HCT116 (cell line): Measurements from ENCODE around the gene KCNK4. TPM values are rescaled to one million over a fixed set of nuclear protein-coding genes. Genes with fewer than 3 reads are reported as not detected.

Source experiments
- ATAC-seq: fragments of 200-7000 bp; cut with Tn5 transposase; 2 replicates; pipeline ENCODE4 v1.9.1; 2020; ENCODE audit warnings: mild to moderate bottlenecking, moderate library complexity
- BruUV-seq: library from RNA; stranded (reverse); fragments of 400-500 nt; replicated peaks from 2 replicates; lab custom pipeline; 2021; lab: Mats Ljungman, UMichigan
- CTCF ChIA-PET: fragments of 300-600 bp; sonication (Branson Sonifier 250); formaldehyde crosslinking; loops from one replicate; lab custom pipeline; 2021; ENCODE audit warnings: antibody characterized with exemption; lab: Charles Lee
- POLR2A ChIA-PET: fragments of 300-600, 350-600 bp; sonication (Branson Sonifier 250); formaldehyde crosslinking; loops from one replicate; lab custom pipeline; 2021; ENCODE audit warnings: antibody characterized with exemption; lab: Charles Lee
- RAD21 ChIA-PET, 2 experiments: fragments of 300-600 bp; sonication (Branson Sonifier 250); formaldehyde crosslinking; loops; one replicate each; lab custom pipeline; 2023; ENCODE audit warnings: low total read pairs in 2 of 2; ENCODE audit not compliant: uncharacterized antibody in 2 of 2, unreplicated experiment in 2 of 2, low non-redundant PET in 1 of 2; lab: Charles Lee
- DNase-seq: peaks from one replicate; pipeline ENCODE4 v3.0.0-alpha.2; 2010; ENCODE audit warnings: low read depth, low spot score
- H2AFZ ChIP-seq: fragments of 200-600 bp; shearing (Covaris generic), sonication (generic); 2 replicates; pipeline ENCODE4 v1.6.1; 2017; ENCODE audit warnings: low read depth, mixed run types, mixed read lengths, antibody characterized with exemption, low read length; ENCODE audit not compliant: poor library complexity, severe bottlenecking
- H3K27ac ChIP-seq: 2 replicates; pipeline ENCODE4 v1.5.1; 2012; ENCODE audit warnings: low read depth, low read length
- H3K27me3 ChIP-seq: fragments of 200-600 bp; sonication (generic); 2 replicates; pipeline ENCODE4 v1.6.1; 2016; ENCODE audit warnings: mixed run types, low read length, mixed read lengths; ENCODE audit not compliant: insufficient read depth
- H3K36me3 ChIP-seq, 2 experiments: fragments of 200-500 bp in 1 of 2; fragments of 200-600 bp in 1 of 2; sonication (Bioruptor generic) in 1 of 2; sonication (generic) in 1 of 2; 2 replicates each; pipeline versions ENCODE4 v1.5.1 to v1.6.1; 2014 to 2016; ENCODE audit warnings: low read length in 2 of 2, inconsistent platforms in 1 of 2, mixed read lengths in 1 of 2, mixed run types in 1 of 2; ENCODE audit not compliant: insufficient read depth in 2 of 2, control insufficient read depth in 1 of 2
- H3K4me1 ChIP-seq, 2 experiments: fragments of 200-600 bp in 1 of 2; sonication (generic) in 1 of 2; 2 replicates each; pipeline versions ENCODE4 v1.5.1 to v1.6.1; 2012 to 2017; ENCODE audit warnings: low read length in 2 of 2, inconsistent platforms in 1 of 2, mild to moderate bottlenecking in 1 of 2, mixed read lengths in 1 of 2, mixed run types in 1 of 2, moderate library complexity in 1 of 2; ENCODE audit not compliant: insufficient read depth in 2 of 2, control insufficient read depth in 1 of 2
- H3K4me2 ChIP-seq: fragments of 200-600 bp; sonication (generic); 2 replicates; pipeline ENCODE4 v1.6.1; 2017; ENCODE audit warnings: mixed run types, low read length, mixed read lengths
- H3K4me3 ChIP-seq, 2 experiments: fragments of 200-600 bp in 1 of 2; sonication (generic) in 1 of 2; replicated peaks in 1 of 2; 2 replicates each; pipeline ENCODE4 v1.5.1; 2011 to 2016; ENCODE audit warnings: low read length in 2 of 2, control low read depth in 1 of 2, low read depth in 1 of 2, mild to moderate bottlenecking in 1 of 2, mixed read lengths in 1 of 2, mixed run types in 1 of 2
- H3K79me2 ChIP-seq: fragments of 200-600 bp; sonication (generic); 2 replicates; pipeline ENCODE4 v1.6.1; 2017; ENCODE audit warnings: mild to moderate bottlenecking, mixed run types, low read length, moderate library complexity, mixed read lengths; ENCODE audit not compliant: insufficient read depth
- H3K9ac ChIP-seq: fragments of 200-600 bp; sonication (generic); 2 replicates; pipeline ENCODE4 v1.6.1; 2016; ENCODE audit warnings: low read length, mixed read lengths
- H3K9me2 ChIP-seq: fragments of 200-600 bp; sonication (generic), shearing (Covaris generic); 2 replicates; pipeline ENCODE4 v1.6.1; 2017; ENCODE audit warnings: mixed run types, mild to moderate bottlenecking, moderate library complexity; ENCODE audit not compliant: insufficient read depth
- H3K9me3 ChIP-seq, 2 experiments: fragments of 200-500 bp in 1 of 2; fragments of 200-600 bp in 1 of 2; sonication (Bioruptor generic) in 1 of 2; sonication (generic) in 1 of 2; 2 replicates each; pipeline ENCODE4 v1.6.1; 2014 to 2017; ENCODE audit warnings: low read length in 2 of 2, mixed read lengths in 2 of 2, inconsistent platforms in 1 of 2, low read depth in 1 of 2, mild to moderate bottlenecking in 1 of 2, mixed run types in 1 of 2, moderate library complexity in 1 of 2; ENCODE audit not compliant: control insufficient read depth in 1 of 2, insufficient read depth in 1 of 2
- H4K20me1 ChIP-seq: fragments of 200-600 bp; sonication (generic), shearing (Covaris generic); 2 replicates; pipeline ENCODE4 v1.6.1; 2017; ENCODE audit warnings: mixed run types, mild to moderate bottlenecking, moderate library complexity; ENCODE audit not compliant: insufficient read depth
- ATF3 ChIP-seq: IDR thresholded peaks from 2 replicates; pipeline ENCODE4 v1.6.1; 2012
- CBX3 ChIP-seq: IDR thresholded peaks from 2 replicates; pipeline ENCODE4 v1.6.1; 2012; ENCODE audit warnings: low read depth
- CEBPB ChIP-seq: IDR thresholded peaks from 2 replicates; pipeline ENCODE4 v1.6.1; 2012; ENCODE audit warnings: low read depth
- CTCF ChIP-seq, 3 experiments: fragments of 200-600 bp in 1 of 3; sonication (generic) in 1 of 3; IDR thresholded peaks in 2 of 3; conservative IDR thresholded peaks in 1 of 3; 2 replicates each; pipeline ENCODE4 v1.5.1; 2012 to 2017; ENCODE audit warnings: low read depth in 2 of 3, low read length in 2 of 3, antibody characterized with exemption in 1 of 3, borderline replicate concordance in 1 of 3, control low read depth in 1 of 3, mild to moderate bottlenecking in 1 of 3, mixed read lengths in 1 of 3, mixed run types in 1 of 3, moderate library complexity in 1 of 3; ENCODE audit not compliant: insufficient read depth in 1 of 3
- EGR1 ChIP-seq: IDR thresholded peaks from 2 replicates; pipeline ENCODE4 v1.6.1; 2012; ENCODE audit warnings: low read depth
- ELF1 ChIP-seq: IDR thresholded peaks from 2 replicates; pipeline ENCODE4 v1.6.1; 2012; ENCODE audit warnings: low read depth, borderline replicate concordance
- EZH2 ChIP-seq: fragments of 200-600 bp; sonication (generic); IDR thresholded peaks from 2 replicates; pipeline ENCODE4 v1.6.1; 2017; ENCODE audit warnings: antibody characterized with exemption, mixed run types
- EZH2phosphoT487 ChIP-seq: fragments of 200-600 bp; IDR thresholded peaks from 2 replicates; pipeline ENCODE4 v1.6.1; 2018; ENCODE audit warnings: antibody characterized with exemption, borderline replicate concordance
- FOSL1 ChIP-seq: IDR thresholded peaks from 2 replicates; pipeline ENCODE4 v1.6.1; 2012; ENCODE audit warnings: low read depth
- JUND ChIP-seq: IDR thresholded peaks from 2 replicates; pipeline ENCODE4 v1.6.1; 2012
- MAX ChIP-seq: IDR thresholded peaks from 2 replicates; pipeline ENCODE4 v1.6.1; 2012
- POLR2A ChIP-seq: IDR thresholded peaks from 2 replicates; pipeline ENCODE4 v1.7.0; 2011; ENCODE audit warnings: borderline replicate concordance; ENCODE audit not compliant: insufficient read depth, insufficient read length; ENCODE audit errors: extremely low read depth
- POLR2AphosphoS5 ChIP-seq: IDR thresholded peaks from 2 replicates; pipeline ENCODE4 v1.6.1; 2011; ENCODE audit warnings: mild to moderate bottlenecking, low read depth, low read length, moderate library complexity
- RAD21 ChIP-seq: IDR thresholded peaks from 2 replicates; pipeline ENCODE4 v1.6.1; 2012; ENCODE audit warnings: low read depth, mild to moderate bottlenecking
- REST ChIP-seq: IDR thresholded peaks from 2 replicates; pipeline ENCODE4 v1.6.1; 2012; ENCODE audit warnings: low read depth
- SP1 ChIP-seq: IDR thresholded peaks from 2 replicates; pipeline ENCODE4 v1.6.1; 2012; ENCODE audit warnings: low read depth
- YY1 ChIP-seq: IDR thresholded peaks from 2 replicates; pipeline ENCODE4 v1.6.1; 2011; ENCODE audit warnings: low read length, low read depth, moderate library complexity, mild to moderate bottlenecking; ENCODE audit not compliant: insufficient replicate concordance; ENCODE audit errors: extremely low read depth
- ZBTB33 ChIP-seq: IDR thresholded peaks from 2 replicates; pipeline ENCODE4 v1.6.1; 2011; ENCODE audit warnings: mild to moderate bottlenecking, low read length, moderate library complexity; ENCODE audit not compliant: insufficient replicate concordance; ENCODE audit errors: extremely low read depth
- ZNF274 ChIP-seq: fragments of 200-500 bp; sonication (Bioruptor generic); IDR thresholded peaks from 2 replicates; pipeline ENCODE4 v1.6.1; 2014; ENCODE audit warnings: mild to moderate bottlenecking, low read depth, low read length, inconsistent platforms
- intact Hi-C: fragments of 100-400 bp; cut with micrococcal nuclease; formaldehyde crosslinking; loops from 2 replicates; pipeline ENCODE4 v1.10.0; 2022
- total RNA-seq: library from RNA; stranded (reverse); gene quantifications from one replicate; pipeline ENCODE4 v1.2.1, GENCODE V29; 2021; ENCODE audit not compliant: unreplicated experiment

Gene KCNK4
- total RNA-seq, 1 experiment from 2014 or later, result not detected

GRCh38 chr11:64286801-64287159, 4.3 kb upstream of the KCNK4 start:
- TF ChIP-seq MAX (no peak), EZH2phosphoT487 (no peak), POLR2A (no peak), EGR1 (no peak), POLR2AphosphoS5 (no peak), ZNF274 (no peak), SP1 (no peak), ATF3 (no peak), RAD21 (no peak), CEBPB (no peak), ELF1 (no peak), CTCF (IDR thresholded peaks at IDR 0.05 in 2 of 3, conservative IDR thresholded peaks at IDR 0.05 in 1 of 3; ENCODE audit: borderline replicate concordance in 1 of 3, insufficient read depth in 1 of 3, low read depth in 2 of 3, low read length in 2 of 3) (no peak), EZH2 (no peak), YY1 (no peak), REST (no peak), FOSL1 (no peak), ZBTB33 (no peak), JUND (no peak), CBX3 (no peak)
- intact Hi-C loops, result no loop called here
- Histone ChIP-seq H3K4me2 (peak overlapping the region; percentile 96), H3K4me3 (no peak overlapping the region), H3K9ac (no peak overlapping the region), H3K9me3 (no peaks in the 10 kb centered on the region), H3K4me1 (peaks cover 14 to 27% of the 10 kb centered on the region in 2 experiments), H3K27ac (no peak overlapping the region; the same call in 1 of the 2 replicates), H4K20me1 (no peaks in the 10 kb centered on the region), H3K79me2 (no peaks in the 10 kb centered on the region), H3K36me3 (no peaks in the 10 kb centered on the region; a peak in 1 of 4 replicates), H3K9me2 (no peaks in the 10 kb centered on the region), H2AFZ (no peak overlapping the region), H3K27me3 (no peaks in the 10 kb centered on the region)
- DNase-seq, result no peak
- ChIA-PET POLR2A (no interaction called here), RAD21 (no interaction called here), CTCF (interaction anchor here (1.2 to 4.3 kb wide), 3 partner anchors 14 to 82 kb away, joined by 4 to 22 read pairs (median 4); partner anchors contain the start of gene ESRRA)
- BruUV-seq, result no TSS peak
- no peak for ATAC-seq
